NCI-H1092 (cell line): ENCODE data around the gene PTGDS.

Source experiments
- DNase-seq: peaks from one replicate; lab custom pipeline; 2025; lab: John Stamatoyannopoulos, UW

PTGDS gene

GRCh38 chr9:136958898-136959850, 18.1 kb upstream of the PTGDS start:
- no peak for DNase-seq

GRCh38 chr9:136960212-136960937, 16.9 kb upstream of the PTGDS start:
- DNase-seq = no peak

- no peak for DNase-seq
Observed at GRCh38 chr9:136960938-136961275, 16.4 kb upstream of the PTGDS start.

GRCh38 chr9:136961279-136962065, 15.8 kb upstream of the PTGDS start:
- no peak for DNase-seq

GRCh38 chr9:136962163-136962562, 15.1 kb upstream of the PTGDS start:
- DNase-seq = no peak

- no peak for DNase-seq
Observed at GRCh38 chr9:136962701-136963248, 14.5 kb upstream of the PTGDS start.

GRCh38 chr9:136963341-136963740, 14.0 kb upstream of the PTGDS start:
- DNase-seq = no peak

GRCh38 chr9:136963751-136964150, 13.6 kb upstream of the PTGDS start:
- no peak for DNase-seq

- DNase-seq = no peak
Observed at GRCh38 chr9:136964171-136964689, 13.1 kb upstream of the PTGDS start.

- DNase-seq = no peak
Observed at GRCh38 chr9:136964833-136965422, 12.4 kb upstream of the PTGDS start.

- no peak for DNase-seq
Observed at GRCh38 chr9:136965771-136966484, 11.4 kb upstream of the PTGDS start.

GRCh38 chr9:136968333-136969127, 8.8 kb upstream of the PTGDS start:
- no peak for DNase-seq

GRCh38 chr9:136969150-136969549, 8.2 kb upstream of the PTGDS start:
- DNase-seq = no peak

GRCh38 chr9:136969774-136970173, 7.5 kb upstream of the PTGDS start:
- DNase-seq = no peak

- no peak for DNase-seq
Observed at GRCh38 chr9:136970361-136970760, 6.9 kb upstream of the PTGDS start.

GRCh38 chr9:136971746-136972145, 5.6 kb upstream of the PTGDS start:
- no peak for DNase-seq

- DNase-seq = no peak
Observed at GRCh38 chr9:136972335-136972734, 5.0 kb upstream of the PTGDS start.

GRCh38 chr9:136972743-136973142, 4.6 kb upstream of the PTGDS start:
- DNase-seq = no peak

- no peak for DNase-seq
Observed at GRCh38 chr9:136973618-136974617, 3.4 kb upstream of the PTGDS start.
